ENCODE measurements around the gene PPP5C.
"Not testable (repeated sequence)": the region's sequence is repeated elsewhere in the genome, so short reads cannot be mapped to it uniquely, and the experiment has no call there.

Gene PPP5C

DNA sequence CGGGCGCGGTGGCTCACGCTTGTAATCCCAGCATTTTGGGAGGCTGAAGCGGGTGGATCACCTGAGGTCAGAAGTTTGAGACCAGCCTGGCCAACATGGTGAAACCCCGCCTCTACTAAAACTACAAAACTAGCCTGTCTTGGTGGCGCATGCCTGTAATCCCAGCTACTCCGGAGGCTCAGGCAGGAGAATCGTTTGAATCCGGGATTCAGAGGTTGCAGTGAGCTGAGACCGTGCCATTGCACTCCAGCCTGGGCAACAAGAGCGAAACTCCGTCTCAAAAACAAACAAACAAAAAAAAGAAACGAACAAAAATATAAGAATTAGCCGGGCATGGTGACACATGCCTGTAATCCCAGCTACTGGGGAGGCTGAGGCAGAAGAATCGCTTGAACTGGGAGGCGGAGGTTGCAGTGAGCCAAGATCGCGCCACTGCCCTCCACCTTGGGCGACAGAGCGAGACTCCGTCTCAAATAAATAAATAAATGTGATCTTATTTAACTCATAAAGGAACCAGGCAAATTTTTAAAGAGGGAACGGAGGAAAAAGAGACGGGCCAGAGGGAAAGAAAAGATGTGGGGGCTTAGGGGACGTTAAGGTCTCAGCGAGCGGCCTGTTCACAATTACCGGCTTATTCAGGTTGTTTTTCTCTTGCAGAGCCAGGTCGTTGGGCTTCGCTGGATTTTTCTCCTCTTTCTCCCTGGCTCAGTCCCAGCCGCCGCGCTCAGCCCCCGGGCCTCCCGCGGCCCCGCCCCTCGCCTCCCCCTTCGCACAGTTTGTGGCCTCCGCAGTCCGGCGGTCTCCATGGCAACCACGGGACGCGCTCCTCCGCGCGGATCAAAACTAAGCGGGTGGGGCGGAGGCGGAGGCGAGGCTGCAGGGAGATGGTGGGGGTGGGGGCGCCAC lies 69.2 kb downstream of the PPP5C start:
- H3K9me3 ChIP-seq (ENCODE audit: control insufficient read depth, insufficient read depth, low read length); H3K36me3 ChIP-seq (ENCODE audit: control insufficient read depth, insufficient read depth, low read length); H3K27ac ChIP-seq (ENCODE audit: low read length); H3K4me1 ChIP-seq (ENCODE audit: control insufficient read depth, insufficient read depth, low read length); H3K27me3 ChIP-seq (ENCODE audit: control insufficient read depth, insufficient read depth, low read length); DNase-seq (ENCODE audit: low read depth, low spot score): not testable (repeated sequence)
- no CpG with 5 or more reads among the region's 53 CpGs for WGBS (ENCODE audit: insufficient coverage, insufficient read length)
- H3K4me3 ChIP-seq (ENCODE audit: low read length) = peak overlapping the region; percentile 10; the same call in 1 of the 2 replicates

DNA sequence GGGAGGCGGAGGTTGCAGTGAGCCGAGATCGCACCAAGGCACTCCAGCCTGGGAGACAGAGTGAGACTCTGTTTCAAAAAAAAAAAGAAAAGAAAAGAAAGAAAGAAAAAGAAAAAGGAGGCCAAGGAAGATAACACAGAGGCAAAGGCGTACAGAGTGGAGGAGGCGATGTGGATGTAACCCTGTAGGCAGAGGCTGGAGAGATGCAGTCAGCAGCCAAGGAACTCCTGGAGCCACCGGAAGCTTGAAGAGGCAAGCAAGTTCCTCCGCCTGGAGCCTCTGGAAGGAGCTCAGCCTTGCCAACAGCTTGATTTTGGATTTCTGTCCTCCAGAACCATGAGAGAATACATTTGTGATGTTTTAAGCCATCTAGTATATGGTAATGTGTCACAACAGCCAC lies 73.2 kb downstream of the PPP5C start:
- Histone ChIP-seq H3K36me3 (ENCODE audit: control insufficient read depth, insufficient read depth, low read length) (no peaks in the 10 kb centered on the region), H3K4me3 (ENCODE audit: low read length) (no peak overlapping the region), H3K4me1 (ENCODE audit: control insufficient read depth, insufficient read depth, low read length) (no peaks in the 10 kb centered on the region), H3K9me3 (ENCODE audit: control insufficient read depth, insufficient read depth, low read length) (no peaks in the 10 kb centered on the region), H3K27ac (ENCODE audit: low read length) (no peak overlapping the region), H3K27me3 (ENCODE audit: control insufficient read depth, insufficient read depth, low read length) (no peaks in the 10 kb centered on the region)
- no CpG with 5 or more reads among the region's 7 CpGs for WGBS (ENCODE audit: insufficient coverage, insufficient read length)
- DNase-seq (ENCODE audit: low read depth, low spot score) = no peak

DNA sequence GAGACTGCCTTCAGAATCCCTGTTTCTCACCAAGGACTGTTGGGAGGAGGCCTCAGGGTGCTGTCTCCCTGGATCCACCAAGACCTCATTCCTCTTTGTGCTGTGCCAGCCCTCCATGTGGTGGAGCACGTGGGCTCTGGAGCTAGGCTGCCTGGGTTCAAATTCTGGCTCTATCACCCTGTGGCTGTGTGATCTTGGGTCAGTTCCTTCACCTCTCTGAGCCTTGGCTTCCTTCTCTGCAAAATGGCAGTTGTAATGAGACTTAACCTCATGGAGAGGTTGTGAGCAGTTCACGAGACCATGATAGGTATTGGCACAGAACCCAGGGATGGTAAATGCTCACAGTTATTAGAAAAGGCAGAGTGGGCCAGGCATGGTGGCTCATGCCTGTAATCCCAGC lies 75.5 kb downstream of the PPP5C start:
- Histone ChIP-seq H3K4me1 (ENCODE audit: control insufficient read depth, insufficient read depth, low read length) (no peaks in the 10 kb centered on the region), H3K27me3 (ENCODE audit: control insufficient read depth, insufficient read depth, low read length) (no peaks in the 10 kb centered on the region), H3K4me3 (ENCODE audit: low read length) (no peak overlapping the region), H3K9me3 (ENCODE audit: control insufficient read depth, insufficient read depth, low read length) (no peaks in the 10 kb centered on the region), H3K27ac (ENCODE audit: low read length) (no peak overlapping the region), H3K36me3 (ENCODE audit: control insufficient read depth, insufficient read depth, low read length) (no peaks in the 10 kb centered on the region)
- no CpG with 5 or more reads among the region's 2 CpGs for WGBS (ENCODE audit: insufficient coverage, insufficient read length)
- DNase-seq (ENCODE audit: low read depth, low spot score) = no peak

DNA sequence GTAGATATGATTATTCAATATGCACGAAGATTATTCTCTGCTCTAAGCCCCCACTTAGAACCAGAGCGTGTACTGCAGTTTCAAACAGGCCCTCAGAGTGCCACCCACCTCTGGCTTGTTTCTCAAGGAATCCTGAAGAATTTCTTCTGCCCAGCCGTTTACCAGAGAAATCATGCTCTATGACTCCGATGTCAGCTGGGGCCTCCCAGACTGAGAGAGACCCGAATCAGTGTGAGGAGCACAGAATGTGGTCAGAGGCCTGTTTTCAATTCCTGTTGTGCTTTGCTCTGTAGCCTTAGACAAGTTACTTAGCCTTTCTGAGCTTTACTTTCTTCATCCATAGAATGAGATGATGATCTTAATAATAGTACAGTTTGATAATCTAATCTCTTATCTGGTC lies 76.3 kb downstream of the PPP5C start:
- no CpG with 5 or more reads among the region's 5 CpGs for WGBS (ENCODE audit: insufficient coverage, insufficient read length)
- no peak overlapping the region for H3K27ac ChIP-seq (ENCODE audit: low read length)
- H3K36me3 ChIP-seq (ENCODE audit: control insufficient read depth, insufficient read depth, low read length) = no peaks in the 10 kb centered on the region
- H3K4me1 ChIP-seq (ENCODE audit: control insufficient read depth, insufficient read depth, low read length) = no peaks in the 10 kb centered on the region
- no peak overlapping the region for H3K4me3 ChIP-seq (ENCODE audit: low read length)
- no peaks in the 10 kb centered on the region for H3K9me3 ChIP-seq (ENCODE audit: control insufficient read depth, insufficient read depth, low read length)
- no peak for DNase-seq (ENCODE audit: low read depth, low spot score)
- no peaks in the 10 kb centered on the region; the same call in 1 of the 2 replicates for H3K27me3 ChIP-seq (ENCODE audit: control insufficient read depth, insufficient read depth, low read length)

DNA sequence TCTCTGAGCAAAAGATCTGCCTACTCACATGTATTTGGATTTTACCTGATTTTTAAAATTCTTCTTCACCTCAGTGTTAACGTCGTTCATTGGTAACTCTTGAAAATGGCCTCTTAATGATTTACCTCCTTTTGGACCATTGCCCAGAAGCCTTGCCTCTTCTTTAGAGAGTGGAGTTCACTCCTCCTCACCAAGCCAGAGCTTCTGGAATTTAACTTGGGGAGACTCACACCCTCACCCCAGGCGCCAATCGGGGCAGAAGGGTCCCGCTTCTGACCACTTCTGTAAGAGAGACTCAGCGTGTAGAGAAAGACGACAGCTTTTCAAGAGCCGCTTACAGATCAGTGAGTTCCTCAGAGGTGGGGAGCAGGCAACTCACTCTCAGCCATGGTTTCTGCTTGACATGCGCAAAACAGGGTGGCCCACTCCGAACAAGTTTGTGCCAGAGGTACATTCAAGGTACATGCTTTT lies 79.2 kb downstream of the PPP5C start:
- WGBS (ENCODE audit: insufficient coverage, insufficient read length) = no CpG with 5 or more reads among the region's 10 CpGs
- Histone ChIP-seq H3K27me3 (ENCODE audit: control insufficient read depth, insufficient read depth, low read length) (no peaks in the 10 kb centered on the region; the same call in 1 of the 2 replicates), H3K4me3 (ENCODE audit: low read length) (peak overlapping the region; percentile 77; the same call in 1 of the 2 replicates), H3K9me3 (ENCODE audit: control insufficient read depth, insufficient read depth, low read length) (no peaks in the 10 kb centered on the region), H3K36me3 (ENCODE audit: control insufficient read depth, insufficient read depth, low read length) (no peaks in the 10 kb centered on the region), H3K4me1 (ENCODE audit: control insufficient read depth, insufficient read depth, low read length) (no peaks in the 10 kb centered on the region), H3K27ac (ENCODE audit: low read length) (no peak overlapping the region)
- no peak for DNase-seq (ENCODE audit: low read depth, low spot score)

DNA sequence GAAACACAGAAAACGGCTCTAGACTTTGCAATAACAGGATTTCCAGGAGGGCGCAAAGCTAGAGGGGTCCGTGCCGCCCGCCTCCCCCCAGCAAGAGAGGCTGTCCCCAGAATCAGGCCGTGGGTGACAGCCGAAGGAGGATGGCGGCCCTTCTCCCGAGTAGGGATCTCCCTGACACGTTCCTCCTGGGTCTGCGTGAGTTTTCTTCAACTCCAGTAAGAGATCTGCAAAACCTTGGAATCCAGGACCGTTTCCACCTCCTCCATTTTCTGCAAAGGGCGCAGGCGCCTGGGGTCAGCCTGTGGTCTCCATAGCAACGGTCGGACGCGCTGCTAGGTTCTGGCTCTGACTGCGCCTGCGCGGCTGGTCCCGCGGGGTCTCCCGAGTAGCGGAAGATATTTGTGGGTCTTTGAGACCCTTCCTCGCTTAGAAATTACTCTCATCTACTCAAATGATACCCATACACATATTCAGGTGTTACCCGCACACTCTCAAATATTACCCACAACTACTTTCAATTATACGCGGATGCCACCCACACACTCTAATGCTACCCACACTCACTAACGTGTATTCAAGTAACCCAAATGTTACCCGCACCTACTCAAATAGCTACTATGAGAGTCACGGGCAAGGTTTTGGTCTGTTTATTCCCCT lies 79.7 kb downstream of the PPP5C start:
- no peak overlapping the region for H3K27ac ChIP-seq (ENCODE audit: low read length)
- no peaks in the 10 kb centered on the region for H3K4me1 ChIP-seq (ENCODE audit: control insufficient read depth, insufficient read depth, low read length)
- H3K9me3 ChIP-seq (ENCODE audit: control insufficient read depth, insufficient read depth, low read length) = no peaks in the 10 kb centered on the region
- no peak for DNase-seq (ENCODE audit: low read depth, low spot score)
- H3K36me3 ChIP-seq (ENCODE audit: control insufficient read depth, insufficient read depth, low read length) = no peaks in the 10 kb centered on the region
- peak overlapping the region; percentile 77; the same call in 1 of the 2 replicates for H3K4me3 ChIP-seq (ENCODE audit: low read length)
- no peaks in the 10 kb centered on the region; the same call in 1 of the 2 replicates for H3K27me3 ChIP-seq (ENCODE audit: control insufficient read depth, insufficient read depth, low read length)
- 100% methylated on average over 3 of the region's 32 CpGs for WGBS (ENCODE audit: insufficient coverage, insufficient read length)

DNA sequence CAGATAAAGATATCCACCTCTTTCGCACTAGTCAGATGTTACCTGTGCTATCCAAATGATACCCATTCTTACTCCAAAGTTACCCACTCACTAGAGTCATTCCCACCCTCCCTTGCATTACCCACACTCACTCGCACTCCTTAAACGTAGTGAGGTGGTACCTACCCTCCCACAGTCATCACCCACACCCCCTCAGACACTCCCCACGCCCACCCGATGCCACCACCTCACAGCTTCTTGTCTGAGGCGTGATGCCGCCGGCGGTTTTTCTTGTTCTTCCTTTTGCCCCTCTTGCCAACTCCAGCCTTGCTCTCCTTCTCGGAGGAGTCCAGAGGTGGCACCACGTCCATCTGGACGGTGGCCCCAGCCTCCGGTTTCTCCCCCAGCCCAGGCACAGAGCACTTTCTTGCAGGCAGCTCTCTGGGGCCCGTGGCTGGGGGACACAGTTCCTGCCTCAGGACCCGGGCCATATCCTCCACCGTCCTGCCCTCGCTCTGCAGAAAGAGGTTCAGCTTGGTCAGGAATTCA lies 80.7 kb downstream of the PPP5C start:
- no peaks in the 10 kb centered on the region for H3K36me3 ChIP-seq (ENCODE audit: control insufficient read depth, insufficient read depth, low read length)
- no CpG with 5 or more reads among the region's 17 CpGs for WGBS (ENCODE audit: insufficient coverage, insufficient read length)
- H3K4me1 ChIP-seq (ENCODE audit: control insufficient read depth, insufficient read depth, low read length) = no peaks in the 10 kb centered on the region
- H3K9me3 ChIP-seq (ENCODE audit: control insufficient read depth, insufficient read depth, low read length) = no peaks in the 10 kb centered on the region
- no peak overlapping the region for H3K4me3 ChIP-seq (ENCODE audit: low read length)
- no peak overlapping the region for H3K27ac ChIP-seq (ENCODE audit: low read length)
- DNase-seq (ENCODE audit: low read depth, low spot score) = no peak
- H3K27me3 ChIP-seq (ENCODE audit: control insufficient read depth, insufficient read depth, low read length) = no peaks in the 10 kb centered on the region; the same call in 1 of the 2 replicates

DNA sequence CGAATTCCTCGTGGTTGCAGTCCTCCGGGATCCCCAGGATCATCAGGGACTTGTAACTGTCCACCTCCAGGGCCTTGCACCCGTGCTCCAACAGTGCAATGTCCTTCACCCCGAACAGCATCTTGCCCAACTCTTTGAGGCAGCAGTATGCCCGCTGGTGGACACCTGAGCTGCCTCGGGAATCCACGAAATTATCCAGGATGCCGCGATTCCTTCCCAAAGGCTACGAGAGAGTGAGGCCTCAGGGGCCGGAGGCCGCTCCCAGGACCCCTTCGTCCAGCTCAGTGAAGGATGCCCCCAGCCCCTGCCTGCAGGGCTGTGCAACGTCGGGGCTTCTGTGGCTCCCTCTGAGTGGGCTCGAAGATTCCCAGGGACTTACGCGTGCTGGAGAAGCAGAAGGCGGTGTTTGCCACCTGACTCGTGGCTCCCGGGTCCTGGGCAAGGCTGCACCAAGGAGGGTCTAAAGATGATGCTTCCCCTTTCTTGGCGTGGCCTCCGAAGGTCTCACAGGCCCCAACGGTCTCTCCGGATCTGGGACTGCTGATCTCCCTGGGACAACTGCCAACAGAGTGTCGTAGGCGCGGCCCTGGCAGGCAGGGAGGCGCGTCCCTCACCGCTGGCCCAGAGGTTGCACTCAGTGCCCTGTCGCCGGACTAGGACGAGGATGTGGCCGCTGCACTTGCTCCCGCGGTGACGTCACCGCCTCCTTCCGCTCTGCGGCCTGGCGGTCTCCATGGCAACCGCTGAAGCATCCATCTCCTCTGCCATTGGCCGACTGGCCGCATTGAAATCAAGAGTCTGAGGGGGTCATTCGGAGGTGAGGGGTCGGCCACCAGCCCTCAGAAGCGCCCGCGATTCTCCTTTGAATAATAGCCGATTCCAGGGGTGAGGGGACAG lies 81.6 kb downstream of the PPP5C start, which contains the start of gene PNMA8C:
TSS of gene PNMA8C (minus strand) at position 698 of the 897 bp plus-strand sequence. CDS start at position 121, 577 bp downstream.
- Histone ChIP-seq H3K4me3 (ENCODE audit: low read length) (peak within 1 kb of the TSS; percentile 19; the same call in 1 of the 2 replicates), H3K4me1 (ENCODE audit: control insufficient read depth, insufficient read depth, low read length) (no peaks in the 10 kb centered on the region), H3K27ac (ENCODE audit: low read length) (no peak within 1 kb of the TSS), H3K36me3 (ENCODE audit: control insufficient read depth, insufficient read depth, low read length) (no peaks in the 10 kb centered on the region), H3K9me3 (ENCODE audit: control insufficient read depth, insufficient read depth, low read length) (no peaks in the 10 kb centered on the region), H3K27me3 (ENCODE audit: control insufficient read depth, insufficient read depth, low read length) (no peaks in the 10 kb centered on the region; the same call in 1 of the 2 replicates)
- DNase-seq (ENCODE audit: low read depth, low spot score) = peak; percentile 85
- no CpG with 5 or more reads among the region's 52 CpGs for WGBS (ENCODE audit: insufficient coverage, insufficient read length)

DNA sequence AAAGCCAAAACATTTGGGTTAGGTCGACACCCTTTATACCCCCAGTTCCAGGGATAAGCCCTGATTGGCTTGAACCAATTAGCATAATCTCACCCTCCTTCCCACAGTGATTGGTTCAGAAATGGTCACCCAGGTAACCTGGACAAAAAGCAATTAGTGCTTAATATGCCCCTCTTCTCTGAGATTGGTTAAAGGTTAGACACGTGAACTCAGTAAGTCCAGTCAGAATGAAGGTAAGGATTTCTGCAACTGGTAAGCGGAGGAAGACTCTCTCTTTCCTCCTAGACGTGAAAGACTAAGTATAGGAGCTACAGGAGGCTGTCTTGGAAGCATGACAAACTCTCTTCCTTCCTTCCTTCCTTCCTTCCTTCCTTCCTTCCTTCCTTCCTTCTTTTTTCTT lies 83.1 kb downstream of the PPP5C start:
- H3K27me3 ChIP-seq (ENCODE audit: control insufficient read depth, insufficient read depth, low read length) = no peaks in the 10 kb centered on the region; the same call in 1 of the 2 replicates
- WGBS (ENCODE audit: insufficient coverage, insufficient read length) = no CpG with 5 or more reads among the region's 4 CpGs
- H3K27ac ChIP-seq (ENCODE audit: low read length) = no peak overlapping the region
- H3K4me3 ChIP-seq (ENCODE audit: low read length) = no peak overlapping the region
- H3K4me1 ChIP-seq (ENCODE audit: control insufficient read depth, insufficient read depth, low read length) = no peaks in the 10 kb centered on the region
- H3K36me3 ChIP-seq (ENCODE audit: control insufficient read depth, insufficient read depth, low read length) = no peaks in the 10 kb centered on the region
- H3K9me3 ChIP-seq (ENCODE audit: control insufficient read depth, insufficient read depth, low read length) = no peaks in the 10 kb centered on the region
- DNase-seq (ENCODE audit: low read depth, low spot score) = no peak

All from iPS DF 6.9 (cell line).